HEK293 (cell line): Measurements from ENCODE around the gene P2RX1.
A peak's percentile ranks its signal among the peaks of the same experiment; 100 is the strongest.

Experiments used
- CTCF ChIA-PET: fragments of 350-600 bp; formaldehyde crosslinking; extraction: SDS; loops from one replicate; lab custom pipeline; 2021; ENCODE audit warnings: antibody characterized with exemption; lab: Yijun Ruan, JAX
- POLR2A ChIA-PET: fragments of 300-600 bp; formaldehyde crosslinking; extraction: SDS; loops from one replicate; lab custom pipeline; 2020; ENCODE audit warnings: antibody characterized with exemption, inconsistent platforms; lab: Yijun Ruan, JAX
- H3K27ac ChIP-seq: fragments of 200-500 bp; sonication (Bioruptor generic); 2 replicates; pipeline ENCODE4 v1.5.1; 2014; ENCODE audit warnings: low read depth, low read length, control low read depth, inconsistent platforms; ENCODE audit errors: extremely low read depth
- H3K36me3 ChIP-seq, 2 experiments: fragments of 200-500 bp in 1 of 2; sonication (Bioruptor generic) in 1 of 2; 1 replicate in 1 of 2; 2 replicates in 1 of 2; pipeline ENCODE4 v1.5.1; 2014 to 2017; ENCODE audit warnings: inconsistent platforms in 2 of 2, low read length in 2 of 2; ENCODE audit not compliant: control insufficient read depth in 2 of 2, insufficient read depth in 1 of 2
- H3K4me1 ChIP-seq: fragments of 200-500 bp; sonication (Bioruptor generic); 2 replicates; pipeline ENCODE4 v1.5.1; 2014; ENCODE audit warnings: mild to moderate bottlenecking, low read length, inconsistent platforms; ENCODE audit not compliant: control insufficient read depth, insufficient read depth
- H3K4me3 ChIP-seq: 2 replicates; pipeline ENCODE4 v1.5.1; 2011; ENCODE audit warnings: low read depth, mild to moderate bottlenecking, control low read depth, low read length, moderate library complexity
- H3K9me3 ChIP-seq: fragments of 200-500 bp; sonication (Bioruptor generic); 2 replicates; pipeline ENCODE4 v1.5.1; 2014; ENCODE audit warnings: low read depth, low read length, inconsistent platforms; ENCODE audit not compliant: control insufficient read depth, insufficient read depth
- BCL11B ChIP-seq: fragments of 450-650 bp; formaldehyde crosslinking; IDR thresholded peaks from 2 replicates; pipeline ENCODE4 v1.5.1; 2016; ENCODE audit warnings: low read depth, missing biosample characterization, missing genetic modification characterization
- EGR2 ChIP-seq: fragments of 450-650 bp; formaldehyde crosslinking; IDR thresholded peaks from 2 replicates; pipeline ENCODE4 v1.5.1; 2016; ENCODE audit warnings: low read depth, missing biosample characterization, missing genetic modification characterization
- GLIS2 ChIP-seq: fragments of 450-650 bp; formaldehyde crosslinking; IDR thresholded peaks from 2 replicates; pipeline ENCODE4 v1.5.1; 2016; ENCODE audit warnings: missing biosample characterization, missing genetic modification characterization
- HOXC10 ChIP-seq: sonication (generic); formaldehyde crosslinking; IDR thresholded peaks from 2 replicates; pipeline ENCODE4 v1.8.1; 2023; ENCODE audit warnings: mild to moderate bottlenecking, missing genetic modification reagents
- KLF1 ChIP-seq: fragments of 450-650 bp; formaldehyde crosslinking; IDR thresholded peaks from 2 replicates; pipeline ENCODE4 v1.5.1; 2016; ENCODE audit warnings: missing biosample characterization, missing genetic modification characterization
- KLF7 ChIP-seq: fragments of 450-650 bp; formaldehyde crosslinking; IDR thresholded peaks from 2 replicates; pipeline ENCODE4 v1.5.1; 2016; ENCODE audit warnings: missing biosample characterization, missing genetic modification characterization, borderline replicate concordance
- KLF9 ChIP-seq: fragments of 450-650 bp; formaldehyde crosslinking; IDR thresholded peaks from 2 replicates; pipeline ENCODE4 v1.5.1; 2016; ENCODE audit warnings: missing biosample characterization, missing genetic modification characterization, low read depth
- OSR2 ChIP-seq: fragments of 450-650 bp; formaldehyde crosslinking; IDR thresholded peaks from 2 replicates; pipeline ENCODE4 v1.5.1; 2016; ENCODE audit warnings: missing biosample characterization, missing genetic modification characterization
- SP2 ChIP-seq: fragments of 450-650 bp; formaldehyde crosslinking; IDR thresholded peaks from 2 replicates; pipeline ENCODE4 v1.5.1; 2016; ENCODE audit warnings: missing biosample characterization, missing genetic modification characterization
- WT1 ChIP-seq: fragments of 450-650 bp; formaldehyde crosslinking; IDR thresholded peaks from 2 replicates; pipeline ENCODE4 v1.5.1; 2016; ENCODE audit warnings: missing biosample characterization, missing genetic modification characterization
- YY2 ChIP-seq: fragments of 450-650 bp; formaldehyde crosslinking; IDR thresholded peaks from 2 replicates; pipeline ENCODE4 v1.5.1; 2016; ENCODE audit warnings: missing biosample characterization, missing genetic modification characterization
- ZBTB1 ChIP-seq: fragments of 450-650 bp; formaldehyde crosslinking; IDR thresholded peaks from 2 replicates; pipeline ENCODE4 v1.5.1; 2016; ENCODE audit warnings: missing biosample characterization, missing genetic modification characterization
- ZBTB17 ChIP-seq: fragments of 450-650 bp; formaldehyde crosslinking; IDR thresholded peaks from 2 replicates; pipeline ENCODE4 v1.5.1; 2016; ENCODE audit warnings: missing biosample characterization, missing genetic modification characterization
- ZFHX2 ChIP-seq: fragments of 450-650 bp; formaldehyde crosslinking; conservative IDR thresholded peaks from 2 replicates; pipeline ENCODE4 v1.5.1; 2016; ENCODE audit warnings: missing biosample characterization, missing genetic modification characterization
- ZFP69B ChIP-seq: fragments of 450-650 bp; formaldehyde crosslinking; IDR thresholded peaks from 2 replicates; pipeline ENCODE4 v1.5.1; 2016; ENCODE audit warnings: missing biosample characterization, missing genetic modification characterization
- ZIC2 ChIP-seq: fragments of 450-650 bp; formaldehyde crosslinking; IDR thresholded peaks from 2 replicates; pipeline ENCODE4 v1.5.1; 2016; ENCODE audit warnings: missing biosample characterization, missing genetic modification characterization
- ZNF10 ChIP-seq: fragments of 450-650 bp; formaldehyde crosslinking; IDR thresholded peaks from 2 replicates; pipeline ENCODE4 v1.5.1; 2017; ENCODE audit warnings: missing biosample characterization, missing genetic modification characterization
- ZNF114 ChIP-seq: fragments of 450-650 bp; formaldehyde crosslinking; IDR thresholded peaks from 2 replicates; pipeline ENCODE4 v1.5.0; 2017; ENCODE audit warnings: missing biosample characterization, missing genetic modification characterization
- ZNF157 ChIP-seq: fragments of 450-650 bp; formaldehyde crosslinking; IDR thresholded peaks from 2 replicates; pipeline ENCODE4 v1.5.1; 2016; ENCODE audit warnings: missing biosample characterization, missing genetic modification characterization
- ZNF366 ChIP-seq: fragments of 450-650 bp; formaldehyde crosslinking; conservative IDR thresholded peaks from 2 replicates; pipeline ENCODE4 v1.5.1; 2016; ENCODE audit warnings: missing biosample characterization, missing genetic modification characterization
- ZNF37A ChIP-seq: fragments of 450-650 bp; IDR thresholded peaks from 2 replicates; pipeline ENCODE4 v1.5.1; 2018; ENCODE audit warnings: missing biosample characterization, missing genetic modification characterization
- ZNF416 ChIP-seq: fragments of 450-650 bp; formaldehyde crosslinking; IDR thresholded peaks from 2 replicates; pipeline ENCODE4 v1.5.1; 2016; ENCODE audit warnings: missing biosample characterization, missing genetic modification characterization
- ZNF501 ChIP-seq: fragments of 450-650 bp; formaldehyde crosslinking; IDR thresholded peaks from 2 replicates; pipeline ENCODE4 v1.5.1; 2016; ENCODE audit warnings: missing biosample characterization, missing genetic modification characterization
- ZNF510 ChIP-seq: fragments of 450-650 bp; formaldehyde crosslinking; IDR thresholded peaks from 2 replicates; pipeline ENCODE4 v1.5.1; 2018; ENCODE audit warnings: mild to moderate bottlenecking, missing genetic modification characterization, missing biosample characterization; ENCODE audit not compliant: insufficient replicate concordance
- ZNF521 ChIP-seq: fragments of 450-650 bp; formaldehyde crosslinking; IDR thresholded peaks from 2 replicates; pipeline ENCODE4 v1.5.1; 2017; ENCODE audit warnings: missing biosample characterization, mild to moderate bottlenecking, missing genetic modification characterization
- ZNF571 ChIP-seq: fragments of 450-650 bp; formaldehyde crosslinking; IDR thresholded peaks from 2 replicates; pipeline ENCODE4 v1.5.0; 2017; ENCODE audit warnings: missing biosample characterization, missing genetic modification characterization
- ZNF654 ChIP-seq: fragments of 450-650 bp; formaldehyde crosslinking; IDR thresholded peaks from 2 replicates; pipeline ENCODE4 v1.5.1; 2016; ENCODE audit warnings: low read depth, missing biosample characterization, missing genetic modification characterization
- ZSCAN30 ChIP-seq: fragments of 450-650 bp; IDR thresholded peaks from 2 replicates; pipeline ENCODE4 v1.5.1; 2018; ENCODE audit warnings: missing biosample characterization, mild to moderate bottlenecking, missing genetic modification characterization, moderate library complexity
- TF ChIP-seq, protein P1 (sequence below): fragments of 450-650 bp; formaldehyde crosslinking; IDR thresholded peaks from 2 replicates; pipeline ENCODE4 v1.5.1; 2016; ENCODE audit warnings: missing biosample characterization, missing genetic modification characterization
- TF ChIP-seq, protein P2 (sequence below): sonication (generic); formaldehyde crosslinking; IDR thresholded peaks from 2 replicates; pipeline ENCODE4 v1.8.1; 2022; ENCODE audit warnings: mild to moderate bottlenecking, moderate library complexity, missing genetic modification reagents
- TF ChIP-seq, protein P3 (sequence below): fragments of 450-650 bp; formaldehyde crosslinking; IDR thresholded peaks from 2 replicates; pipeline ENCODE4 v1.5.1; 2017; ENCODE audit warnings: missing biosample characterization, mild to moderate bottlenecking, missing genetic modification characterization, moderate library complexity
- TF ChIP-seq, protein P4 (sequence below): fragments of 450-650 bp; formaldehyde crosslinking; IDR thresholded peaks from 2 replicates; pipeline ENCODE4 v1.5.1; 2017; ENCODE audit warnings: missing biosample characterization, missing genetic modification characterization

The P2RX1 gene

DNA sequence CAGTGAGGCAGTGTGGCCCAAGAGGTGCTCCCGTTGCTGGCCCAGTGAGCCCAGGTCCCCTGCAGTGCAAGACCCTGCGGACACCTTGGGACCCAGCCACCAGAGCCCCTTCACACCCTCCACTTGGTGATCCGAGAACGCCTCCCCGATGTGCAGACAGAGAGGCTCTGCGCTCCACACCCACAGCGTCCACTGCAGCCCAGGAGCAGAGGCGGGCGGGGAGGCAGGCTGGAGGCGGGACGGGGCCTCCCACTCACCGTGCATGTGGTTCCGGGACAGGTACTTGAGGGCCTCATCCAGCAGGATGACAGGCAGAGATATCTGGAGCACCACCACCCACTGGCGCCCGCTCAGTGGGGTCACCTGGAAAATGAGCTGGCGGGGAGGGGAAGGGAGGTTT lies 12.1 kb upstream of the P2RX1 start:
- Histone ChIP-seq H3K9me3 (no peaks in the 10 kb centered on the region), H3K27ac (no peak overlapping the region), H3K4me1 (no peaks in the 10 kb centered on the region), H3K4me3 (no peak overlapping the region), H3K36me3 (no peaks in the 10 kb centered on the region)
- TF ChIP-seq KLF9 (no peak), ZNF10 (tag by site-specific recombination) (no peak), KLF1 (tag by site-specific recombination) (no peak; the same call in 1 of the 2 replicates), YY2 (tag by site-specific recombination) (no peak), ZNF521 (tag by site-specific recombination) (no peak), ZNF366 (tag by site-specific recombination) (no peak), EGR2 (tag by site-specific recombination) (peak; percentile 94), ZNF37A (tag by site-specific recombination) (no peak), OSR2 (tag by site-specific recombination) (no peak), ZNF510 (tag by site-specific recombination) (no peak), WT1 (tag by site-specific recombination) (no peak), ZIC2 (peak; percentile 44; the same call in 1 of the 2 replicates), ZBTB1 (no peak), ZBTB17 (no peak), HOXC10 (CRISPR knock-in tag) (no peak), ZFHX2 (tag by site-specific recombination) (peak; percentile 95), ZNF654 (tag by site-specific recombination) (no peak), ZNF416 (tag by site-specific recombination) (no peak)
- TF ChIP-seq, protein P1, sequence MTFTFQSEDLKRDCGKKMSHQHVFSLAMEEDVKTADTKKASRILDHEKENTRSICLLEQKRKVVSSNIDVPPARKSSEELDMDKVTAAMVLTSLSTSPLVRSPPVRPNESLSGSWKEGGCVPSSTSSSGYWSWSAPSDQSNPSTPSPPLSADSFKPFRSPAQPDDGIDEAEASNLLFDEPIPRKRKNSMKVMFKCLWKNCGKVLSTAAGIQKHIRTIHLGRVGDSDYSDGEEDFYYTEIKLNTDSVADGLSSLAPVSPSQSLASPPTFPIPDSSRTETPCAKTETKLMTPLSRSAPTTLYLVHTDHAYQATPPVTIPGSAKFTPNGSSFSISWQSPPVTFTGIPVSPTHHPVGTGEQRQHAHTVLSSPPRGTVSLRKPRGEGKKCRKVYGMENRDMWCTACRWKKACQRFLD (tag by site-specific recombination): no peak
- TF ChIP-seq, protein P2, sequence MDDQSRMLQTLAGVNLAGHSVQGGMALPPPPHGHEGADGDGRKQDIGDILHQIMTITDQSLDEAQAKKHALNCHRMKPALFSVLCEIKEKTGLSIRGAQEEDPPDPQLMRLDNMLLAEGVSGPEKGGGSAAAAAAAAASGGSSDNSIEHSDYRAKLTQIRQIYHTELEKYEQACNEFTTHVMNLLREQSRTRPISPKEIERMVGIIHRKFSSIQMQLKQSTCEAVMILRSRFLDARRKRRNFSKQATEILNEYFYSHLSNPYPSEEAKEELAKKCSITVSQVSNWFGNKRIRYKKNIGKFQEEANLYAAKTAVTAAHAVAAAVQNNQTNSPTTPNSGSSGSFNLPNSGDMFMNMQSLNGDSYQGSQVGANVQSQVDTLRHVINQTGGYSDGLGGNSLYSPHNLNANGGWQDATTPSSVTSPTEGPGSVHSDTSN (CRISPR knock-in tag): no peak
- ChIA-PET CTCF (interaction anchor here (1.1 to 4.3 kb wide), 3 partner anchors 12 to 14 kb away, joined by 3 to 35 read pairs (median 7); partner anchors contain the start of gene P2RX1), POLR2A (no interaction called here)

DNA sequence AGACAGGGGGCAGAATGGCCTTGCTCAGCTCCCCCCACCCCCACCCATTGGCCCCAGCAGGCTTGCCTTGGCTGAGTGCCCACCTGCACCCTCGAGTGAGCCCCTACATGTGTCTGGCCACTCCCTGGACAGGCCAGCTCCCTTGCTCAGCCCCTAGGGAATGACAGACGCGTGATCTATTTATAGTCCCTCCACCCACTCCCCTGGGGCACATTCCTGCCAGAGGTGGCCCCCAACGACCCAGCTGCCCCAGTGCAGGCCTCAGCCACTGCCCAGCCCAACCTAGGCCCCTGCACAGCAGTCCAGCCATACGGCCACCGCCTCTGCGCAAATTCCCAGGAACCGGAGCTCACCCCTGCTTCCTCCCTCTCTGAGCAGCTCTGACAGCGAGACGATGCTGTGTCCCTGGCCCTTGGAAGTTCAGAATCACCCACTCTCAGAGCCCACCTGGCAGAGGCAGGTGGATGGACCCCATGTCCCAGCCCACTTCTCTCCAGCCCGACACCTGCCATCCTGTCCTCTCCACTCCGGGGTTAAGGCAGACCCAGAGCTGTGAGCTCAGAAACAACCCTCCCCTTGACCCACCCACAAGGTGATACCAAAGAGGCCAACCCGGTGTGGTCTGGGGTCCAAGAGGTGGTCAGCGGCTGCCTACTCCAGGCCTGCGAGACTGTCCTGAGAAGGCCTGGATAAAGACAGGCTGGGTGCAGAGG lies 11.5 kb upstream of the P2RX1 start:
- H3K4me1 ChIP-seq: no peaks in the 10 kb centered on the region
- no peaks in the 10 kb centered on the region for H3K9me3 ChIP-seq
- CTCF ChIA-PET: interaction anchor here (0.6 to 4.3 kb wide), 5 partner anchors 11 to 698 kb away, joined by 3 to 35 read pairs (median 3); partner anchors contain the start of gene P2RX1
- H3K4me3 ChIP-seq: no peak overlapping the region
- no peaks in the 10 kb centered on the region for H3K36me3 ChIP-seq
- POLR2A ChIA-PET: interaction anchor here (0.5 kb wide), 1 partner anchor 438 kb away, joined by 3 read pairs; no protein-coding TSS in a partner anchor
- no peak overlapping the region for H3K27ac ChIP-seq
- TF ChIP-seq ZFHX2 (tag by site-specific recombination) (0 out of 2 replicates have a peak, but pooled peaks have one; percentile 29), ZFP69B (tag by site-specific recombination) (no peak), ZNF501 (tag by site-specific recombination) (no peak), KLF7 (tag by site-specific recombination) (no peak), BCL11B (no peak), GLIS2 (tag by site-specific recombination) (0 out of 2 replicates have a peak, but pooled peaks have one; percentile 23), ZSCAN30 (tag by site-specific recombination) (no peak), ZNF157 (tag by site-specific recombination) (no peak), KLF1 (tag by site-specific recombination) (peak; percentile 83), ZNF114 (no peak), ZNF571 (no peak), SP2 (tag by site-specific recombination) (no peak), ZIC2 (peak; percentile 43), KLF9 (no peak)
- TF ChIP-seq, protein P3, sequence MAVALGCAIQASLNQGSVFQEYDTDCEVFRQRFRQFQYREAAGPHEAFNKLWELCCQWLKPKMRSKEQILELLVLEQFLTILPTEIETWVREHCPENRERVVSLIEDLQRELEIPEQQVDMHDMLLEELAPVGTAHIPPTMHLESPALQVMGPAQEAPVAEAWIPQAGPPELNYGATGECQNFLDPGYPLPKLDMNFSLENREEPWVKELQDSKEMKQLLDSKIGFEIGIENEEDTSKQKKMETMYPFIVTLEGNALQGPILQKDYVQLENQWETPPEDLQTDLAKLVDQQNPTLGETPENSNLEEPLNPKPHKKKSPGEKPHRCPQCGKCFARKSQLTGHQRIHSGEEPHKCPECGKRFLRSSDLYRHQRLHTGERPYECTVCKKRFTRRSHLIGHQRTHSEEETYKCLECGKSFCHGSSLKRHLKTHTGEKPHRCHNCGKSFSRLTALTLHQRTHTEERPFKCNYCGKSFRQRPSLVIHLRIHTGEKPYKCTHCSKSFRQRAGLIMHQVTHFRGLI (tag by site-specific recombination): no peak
- TF ChIP-seq, protein P4, sequence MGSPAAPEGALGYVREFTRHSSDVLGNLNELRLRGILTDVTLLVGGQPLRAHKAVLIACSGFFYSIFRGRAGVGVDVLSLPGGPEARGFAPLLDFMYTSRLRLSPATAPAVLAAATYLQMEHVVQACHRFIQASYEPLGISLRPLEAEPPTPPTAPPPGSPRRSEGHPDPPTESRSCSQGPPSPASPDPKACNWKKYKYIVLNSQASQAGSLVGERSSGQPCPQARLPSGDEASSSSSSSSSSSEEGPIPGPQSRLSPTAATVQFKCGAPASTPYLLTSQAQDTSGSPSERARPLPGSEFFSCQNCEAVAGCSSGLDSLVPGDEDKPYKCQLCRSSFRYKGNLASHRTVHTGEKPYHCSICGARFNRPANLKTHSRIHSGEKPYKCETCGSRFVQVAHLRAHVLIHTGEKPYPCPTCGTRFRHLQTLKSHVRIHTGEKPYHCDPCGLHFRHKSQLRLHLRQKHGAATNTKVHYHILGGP: no peak
